ENCODE results near the gene PLCB1. TPM values are rescaled to one million over a fixed set of nuclear protein-coding genes. Genes with fewer than 3 reads are reported as not detected.

The PLCB1 gene
- total RNA-seq, 1 donor from 2014 or later: 16.2 TPM

DNA sequence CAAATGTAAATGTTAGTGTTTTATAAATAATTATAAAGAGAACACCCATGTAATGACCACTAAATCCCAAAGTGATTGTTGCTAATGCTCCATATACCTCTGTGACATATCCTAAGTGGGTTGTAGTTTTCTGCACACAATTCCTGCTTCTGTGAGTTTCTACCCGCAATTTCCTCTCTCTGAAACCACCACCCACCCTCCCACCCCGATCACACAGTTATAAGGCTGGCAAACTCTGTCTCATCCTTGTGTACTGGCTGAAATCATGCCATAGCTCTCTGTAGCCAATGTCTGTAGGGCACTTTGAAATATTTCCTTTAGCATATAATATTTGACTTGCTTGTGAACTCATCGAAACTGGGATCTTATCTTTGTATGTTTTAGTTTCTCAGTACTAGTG, 236.6 kb downstream of the PLCB1 start:
- DNase-seq (ENCODE audit: low spot score, unreplicated experiment): no peak
- TF ChIP-seq, protein P1, sequence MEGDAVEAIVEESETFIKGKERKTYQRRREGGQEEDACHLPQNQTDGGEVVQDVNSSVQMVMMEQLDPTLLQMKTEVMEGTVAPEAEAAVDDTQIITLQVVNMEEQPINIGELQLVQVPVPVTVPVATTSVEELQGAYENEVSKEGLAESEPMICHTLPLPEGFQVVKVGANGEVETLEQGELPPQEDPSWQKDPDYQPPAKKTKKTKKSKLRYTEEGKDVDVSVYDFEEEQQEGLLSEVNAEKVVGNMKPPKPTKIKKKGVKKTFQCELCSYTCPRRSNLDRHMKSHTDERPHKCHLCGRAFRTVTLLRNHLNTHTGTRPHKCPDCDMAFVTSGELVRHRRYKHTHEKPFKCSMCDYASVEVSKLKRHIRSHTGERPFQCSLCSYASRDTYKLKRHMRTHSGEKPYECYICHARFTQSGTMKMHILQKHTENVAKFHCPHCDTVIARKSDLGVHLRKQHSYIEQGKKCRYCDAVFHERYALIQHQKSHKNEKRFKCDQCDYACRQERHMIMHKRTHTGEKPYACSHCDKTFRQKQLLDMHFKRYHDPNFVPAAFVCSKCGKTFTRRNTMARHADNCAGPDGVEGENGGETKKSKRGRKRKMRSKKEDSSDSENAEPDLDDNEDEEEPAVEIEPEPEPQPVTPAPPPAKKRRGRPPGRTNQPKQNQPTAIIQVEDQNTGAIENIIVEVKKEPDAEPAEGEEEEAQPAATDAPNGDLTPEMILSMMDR (IDR thresholded peaks at IDR 0.05; ENCODE audit: unreplicated experiment): no peak
- no peaks in the 10 kb centered on the region for H3K9me3 Mint-ChIP-seq (ENCODE audit: low read depth)
- H3K27ac Mint-ChIP-seq: no peak overlapping the region
- no peaks in the 10 kb centered on the region for H3K36me3 Mint-ChIP-seq (ENCODE audit: insufficient read depth)
- peaks cover 11% of the 10 kb centered on the region for H3K4me1 Mint-ChIP-seq (ENCODE audit: low read depth)
- H3K4me3 Mint-ChIP-seq (ENCODE audit: low read depth): no peak overlapping the region
- peaks cover 15% of the 10 kb centered on the region for H3K27me3 Mint-ChIP-seq

DNA sequence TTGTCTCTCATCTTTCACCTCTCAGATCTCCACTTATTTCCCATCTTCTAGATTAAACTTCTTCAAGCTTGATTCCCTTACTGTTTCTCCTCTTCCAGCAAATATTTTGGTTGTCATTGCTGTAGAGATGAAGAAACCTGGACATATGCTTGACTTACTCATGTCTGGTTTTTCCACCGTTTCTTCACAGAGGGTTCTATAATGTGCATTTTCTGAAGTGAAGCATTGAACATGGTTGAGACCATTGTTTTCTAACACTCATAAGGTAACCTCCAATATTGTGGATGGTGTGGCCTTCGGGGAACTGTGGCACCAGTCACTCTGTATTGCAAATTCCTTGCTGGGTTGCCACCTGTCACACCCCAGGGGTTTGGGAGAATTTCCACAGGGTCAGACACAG, 237.2 kb downstream of the PLCB1 start:
- no peak for DNase-seq (ENCODE audit: low spot score, unreplicated experiment)
- no peak overlapping the region for H3K4me3 Mint-ChIP-seq (ENCODE audit: low read depth)
- peaks cover 18% of the 10 kb centered on the region for H3K27me3 Mint-ChIP-seq
- no peaks in the 10 kb centered on the region for H3K9me3 Mint-ChIP-seq (ENCODE audit: low read depth)
- H3K4me1 Mint-ChIP-seq (ENCODE audit: low read depth): peaks cover 11% of the 10 kb centered on the region
- H3K27ac Mint-ChIP-seq: no peak overlapping the region
- no peaks in the 10 kb centered on the region for H3K36me3 Mint-ChIP-seq (ENCODE audit: insufficient read depth)
- TF ChIP-seq, protein P1 (IDR thresholded peaks at IDR 0.05; ENCODE audit: unreplicated experiment): no peak

DNA sequence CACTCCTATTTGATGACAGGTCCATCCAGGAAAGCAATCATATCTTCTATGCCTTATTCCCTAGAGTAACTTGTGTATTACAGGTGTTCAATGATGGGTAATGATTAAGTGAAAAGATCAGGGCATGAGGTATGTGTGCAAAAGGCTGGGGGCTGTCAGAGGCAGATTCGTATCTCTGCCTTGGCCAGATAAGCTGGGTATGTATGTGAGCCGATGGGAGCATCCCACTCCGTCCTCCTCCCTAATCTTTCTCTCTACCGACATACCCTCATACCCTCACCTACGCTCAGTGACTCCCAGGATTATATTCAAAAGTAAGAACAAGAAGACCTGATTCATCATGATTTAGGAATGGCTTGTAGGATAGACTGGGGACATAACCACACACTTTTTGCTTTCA, 238.7 kb downstream of the PLCB1 start:
- no peaks in the 10 kb centered on the region for H3K9me3 Mint-ChIP-seq (ENCODE audit: low read depth)
- H3K27ac Mint-ChIP-seq: no peak overlapping the region
- H3K36me3 Mint-ChIP-seq (ENCODE audit: insufficient read depth): no peaks in the 10 kb centered on the region
- H3K27me3 Mint-ChIP-seq: peaks cover 25% of the 10 kb centered on the region
- H3K4me1 Mint-ChIP-seq (ENCODE audit: low read depth): peaks cover 11% of the 10 kb centered on the region
- no peak for DNase-seq (ENCODE audit: low spot score, unreplicated experiment)
- no peak overlapping the region for H3K4me3 Mint-ChIP-seq (ENCODE audit: low read depth)
- TF ChIP-seq, protein P1 (IDR thresholded peaks at IDR 0.05; ENCODE audit: unreplicated experiment): no peak

DNA sequence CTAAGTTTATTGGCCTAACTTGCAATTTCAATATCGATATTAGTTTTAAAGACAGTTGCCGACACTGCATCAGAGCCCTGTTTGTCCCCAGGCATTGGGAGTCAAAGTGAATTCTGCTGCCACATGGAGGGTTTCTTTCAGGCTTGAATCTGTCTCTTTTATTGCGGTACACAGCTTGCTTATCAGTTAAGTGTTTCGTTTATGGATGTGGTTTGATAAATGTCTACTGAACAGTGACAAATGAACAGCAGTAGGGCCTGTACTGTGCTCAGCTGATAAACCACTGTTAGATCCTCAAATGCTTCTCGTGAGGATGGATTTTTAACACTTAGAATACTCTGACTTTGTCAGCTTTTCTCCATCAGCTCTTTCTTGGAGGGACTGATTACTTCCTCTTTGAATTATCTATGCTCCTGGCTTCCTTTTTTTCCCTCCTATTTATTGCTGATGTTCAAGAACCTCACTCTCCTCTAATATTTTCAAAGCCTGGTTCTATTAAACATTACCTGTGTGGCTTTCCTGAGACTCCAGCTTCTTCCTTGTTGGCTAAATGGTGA, 240.8 kb downstream of the PLCB1 start:
- no peak overlapping the region for H3K27ac Mint-ChIP-seq
- H3K4me3 Mint-ChIP-seq (ENCODE audit: low read depth): no peak overlapping the region
- TF ChIP-seq, protein P1 (IDR thresholded peaks at IDR 0.05; ENCODE audit: unreplicated experiment): no peak
- no peaks in the 10 kb centered on the region for H3K9me3 Mint-ChIP-seq (ENCODE audit: low read depth)
- peaks cover 36% of the 10 kb centered on the region for H3K27me3 Mint-ChIP-seq
- no peaks in the 10 kb centered on the region for H3K36me3 Mint-ChIP-seq (ENCODE audit: insufficient read depth)
- DNase-seq (ENCODE audit: low spot score, unreplicated experiment): no peak
- H3K4me1 Mint-ChIP-seq (ENCODE audit: low read depth): peaks cover 7% of the 10 kb centered on the region

DNA sequence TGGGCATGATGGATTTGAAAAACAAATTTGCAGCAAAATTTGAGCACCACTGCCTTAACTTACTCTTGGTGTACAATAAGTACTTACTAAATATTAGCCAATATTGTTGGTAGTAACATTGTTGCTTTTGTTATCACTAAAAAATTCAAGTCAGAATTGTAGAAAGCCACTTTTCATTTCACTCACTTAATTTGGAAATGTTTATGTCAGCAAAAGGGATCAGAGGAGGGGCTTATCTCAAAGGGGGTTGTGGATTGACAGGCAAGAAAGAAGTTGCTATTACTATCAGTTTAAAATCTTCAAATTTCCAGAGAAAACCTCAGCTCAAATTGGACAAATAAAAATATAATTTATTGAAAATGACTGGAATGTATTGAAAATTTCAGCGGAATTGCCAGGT, 241.5 kb downstream of the PLCB1 start:
- H3K36me3 Mint-ChIP-seq (ENCODE audit: insufficient read depth): no peaks in the 10 kb centered on the region
- peaks cover 37% of the 10 kb centered on the region for H3K27me3 Mint-ChIP-seq
- H3K4me3 Mint-ChIP-seq (ENCODE audit: low read depth): no peak overlapping the region
- H3K27ac Mint-ChIP-seq: no peak overlapping the region
- H3K4me1 Mint-ChIP-seq (ENCODE audit: low read depth): peaks cover 7% of the 10 kb centered on the region
- TF ChIP-seq, protein P1 (IDR thresholded peaks at IDR 0.05; ENCODE audit: unreplicated experiment): no peak
- no peaks in the 10 kb centered on the region for H3K9me3 Mint-ChIP-seq (ENCODE audit: low read depth)
- no peak for DNase-seq (ENCODE audit: low spot score, unreplicated experiment)

All from progenitor cell of endocrine pancreas (in vitro differentiated cells).